GM21360 (cell line): ENCODE measurements around the gene MITF.

Experiments
- ATAC-seq: cut with Tn5 transposase; IDR thresholded peaks from one replicate; pipeline ENCODE4 v1.9.1; 2021; ENCODE audit warnings: mild to moderate bottlenecking, moderate library complexity; ENCODE audit not compliant: unreplicated experiment

The MITF gene

GRCh38 chr3:69941439-69942176 is 202.3 kb downstream of the MITF start:
- ATAC-seq, result no peak

GRCh38 chr3:69944931-69945493 is 205.7 kb downstream of the MITF start:
- no peak for ATAC-seq

GRCh38 chr3:69948246-69948862 is 209.1 kb downstream of the MITF start:
- no peak for ATAC-seq

- no peak for ATAC-seq
Observed at GRCh38 chr3:69951616-69952015, 212.4 kb downstream of the MITF start.

GRCh38 chr3:69959581-69959980 is 220.3 kb downstream of the MITF start:
- ATAC-seq, result no peak

- ATAC-seq, result no peak
Observed at GRCh38 chr3:69961706-69962439, 222.6 kb downstream of the MITF start.

GRCh38 chr3:69963643-69964042 is 224.4 kb downstream of the MITF start:
- no peak for ATAC-seq

GRCh38 chr3:69967156-69967555 is 227.9 kb downstream of the MITF start:
- ATAC-seq, result no peak

- ATAC-seq, result no peak
Observed at GRCh38 chr3:69970827-69971226, 231.6 kb downstream of the MITF start.

GRCh38 chr3:69972672-69973071 is 233.4 kb downstream of the MITF start:
- no peak for ATAC-seq

GRCh38 chr3:69976021-69976420 is 236.8 kb downstream of the MITF start:
- ATAC-seq, result no peak

GRCh38 chr3:69983546-69984265 is 244.4 kb downstream of the MITF start:
- peak; percentile 57 for ATAC-seq

- ATAC-seq, result no peak
Observed at GRCh38 chr3:69985266-69985665, 246.0 kb downstream of the MITF start.

- ATAC-seq, result no peak
Observed at GRCh38 chr3:69986419-69986818, 247.2 kb downstream of the MITF start.

- ATAC-seq, result no peak
Observed at GRCh38 chr3:69987833-69988232, 248.6 kb downstream of the MITF start.

- ATAC-seq, result no peak
Observed at GRCh38 chr3:69993757-69994156, 254.5 kb downstream of the MITF start.

GRCh38 chr3:69994919-69995318 is 255.7 kb downstream of the MITF start:
- ATAC-seq, result no peak

GRCh38 chr3:69997631-69998307 is 258.5 kb downstream of the MITF start:
- ATAC-seq, result no peak

GRCh38 chr3:69998759-69999139 is 259.5 kb downstream of the MITF start:
- ATAC-seq, result no peak
